GM12878 (cell line): ENCODE data around the gene NIPAL3. TPM values are rescaled to one million over a fixed set of nuclear protein-coding genes. Genes with fewer than 3 reads are reported as not detected.

ENCODE experiments used
- ATAC-seq: fragments of 200-7000 bp; cut with Tn5 transposase; 3 replicates; pipeline ENCODE4 v1.9.1; 2020; ENCODE audit warnings: mild to moderate bottlenecking, moderate library complexity
- BruUV-seq: library from RNA; stranded (reverse); fragments of 400-500 nt; replicated peaks from 2 replicates; lab custom pipeline; 2021; lab: Mats Ljungman, UMichigan
- CTCF ChIA-PET: fragments of 300-600 bp; sonication (Branson Sonifier 250); formaldehyde crosslinking; extraction: SDS; loops from one replicate; lab custom pipeline; 2021; ENCODE audit warnings: inconsistent platforms; lab: Yijun Ruan, JAX
- POLR2A ChIA-PET: fragments of 350-600 bp; formaldehyde crosslinking; extraction: SDS; loops from one replicate; lab custom pipeline; 2021; ENCODE audit warnings: inconsistent platforms; lab: Charles Lee
- RAD21 ChIA-PET: fragments of 300-600 bp; sonication (Branson Sonifier 250); formaldehyde crosslinking; loops from one replicate; lab custom pipeline; 2023; ENCODE audit warnings: antibody characterized with exemption; ENCODE audit not compliant: unreplicated experiment; lab: Charles Lee
- SMC1A ChIA-PET: fragments of 300-600 bp; sonication (Branson Sonifier 250); formaldehyde crosslinking; loops from one replicate; lab custom pipeline; 2023; ENCODE audit not compliant: unreplicated experiment, uncharacterized antibody; lab: Charles Lee
- DNase-seq: peaks from one replicate; pipeline ENCODE4 v3.0.0-alpha.2; 2011; ENCODE audit warnings: low read depth, low spot score
- FAIRE-seq: peaks from 3 replicates; lab custom pipeline; 2011; peaks lifted over from hg19 to GRCh38; lab: Jason Lieb, UNC
- H2AFZ ChIP-seq: 2 replicates; pipeline ENCODE4 v1.6.0; 2011; ENCODE audit warnings: low read depth, low read length, control low read depth; ENCODE audit not compliant: control insufficient read depth
- H3K27ac ChIP-seq: 2 replicates; pipeline ENCODE4 v1.5.1; 2011; ENCODE audit warnings: control low read depth; ENCODE audit not compliant: control insufficient read depth, insufficient read depth
- H3K27me3 ChIP-seq, 2 experiments: replicated peaks in 1 of 2; 2 replicates each; pipeline versions ENCODE4 v1.6.0 to v1.6.1; 2011; ENCODE audit warnings: low read length in 1 of 2; ENCODE audit not compliant: control insufficient read depth in 2 of 2, insufficient read depth in 2 of 2
- H3K36me3 ChIP-seq, 2 experiments: 2 replicates each; pipeline ENCODE4 v1.5.1; 2011; ENCODE audit warnings: low read length in 1 of 2; ENCODE audit not compliant: control insufficient read depth in 2 of 2, insufficient read depth in 2 of 2
- H3K4me1 ChIP-seq: 2 replicates; pipeline ENCODE4 v1.6.1; 2011; ENCODE audit warnings: mild to moderate bottlenecking, low read length, moderate library complexity, mixed read lengths; ENCODE audit not compliant: control insufficient read depth, insufficient read depth
- H3K4me2 ChIP-seq: 2 replicates; pipeline ENCODE4 v1.6.0; 2011; ENCODE audit warnings: control low read depth; ENCODE audit not compliant: control insufficient read depth, insufficient read depth
- H3K4me3 ChIP-seq: fragments of 200-600 bp; sonication (generic); 2 replicates; pipeline ENCODE4 v1.5.1; 2016
- H3K79me2 ChIP-seq: 2 replicates; pipeline ENCODE4 v1.6.0; 2011; ENCODE audit warnings: low read length; ENCODE audit not compliant: control insufficient read depth, insufficient read depth
- H3K9ac ChIP-seq: 2 replicates; pipeline ENCODE4 v1.8.0; 2011; ENCODE audit warnings: low read length, control low read depth, mixed read lengths; ENCODE audit not compliant: control insufficient read depth, insufficient read depth
- H3K9me3 ChIP-seq: replicated peaks from 3 replicates; pipeline ENCODE4 v1.5.1; 2011; ENCODE audit warnings: mild to moderate bottlenecking, low read length; ENCODE audit not compliant: control insufficient read depth, insufficient read depth
- H4K20me1 ChIP-seq: 2 replicates; pipeline ENCODE4 v1.6.0; 2011; ENCODE audit not compliant: control insufficient read depth, insufficient read depth
- BHLHE40 ChIP-seq, 2 experiments: fragments of 450-650 bp in 1 of 2; IDR thresholded peaks; 2 replicates each; pipeline ENCODE4 v1.6.1; 2011 to 2017; ENCODE audit warnings: low read depth in 2 of 2, borderline replicate concordance in 1 of 2, improper control_type of control experiment in 1 of 2, low read length in 1 of 2, mild to moderate bottlenecking in 1 of 2
- BMI1 ChIP-seq: fragments of 450-650 bp; IDR thresholded peaks from 2 replicates; pipeline ENCODE4 v1.6.1; 2016; ENCODE audit warnings: mild to moderate bottlenecking, moderate library complexity, borderline replicate concordance
- DPF2 ChIP-seq: fragments of 450-650 bp; IDR thresholded peaks from 2 replicates; pipeline ENCODE4 v1.6.1; 2017; ENCODE audit warnings: mild to moderate bottlenecking
- EGR1 ChIP-seq, 2 experiments: IDR thresholded peaks; 1 replicate in 1 of 2; 2 replicates in 1 of 2; pipeline ENCODE4 v1.6.1; 2011 to 2012; ENCODE audit warnings: low read depth in 2 of 2, low read length in 2 of 2, borderline replicate concordance in 1 of 2, mild to moderate bottlenecking in 1 of 2, moderate library complexity in 1 of 2
- EZH2 ChIP-seq: IDR thresholded peaks from 2 replicates; pipeline ENCODE4 v1.6.1; 2012; ENCODE audit warnings: low read depth, mild to moderate bottlenecking, control low read depth, inconsistent platforms, low read length, borderline replicate concordance; ENCODE audit not compliant: control insufficient read depth
- FOS ChIP-seq: IDR thresholded peaks from 3 replicates; pipeline ENCODE4 v1.6.1; 2011; ENCODE audit warnings: borderline replicate concordance; ENCODE audit not compliant: insufficient read length; ENCODE audit errors: extremely low read depth
- FOXK2 ChIP-seq: fragments of 450-650 bp; IDR thresholded peaks from 2 replicates; pipeline ENCODE4 v1.6.1; 2017; ENCODE audit warnings: mild to moderate bottlenecking, moderate library complexity
- IKZF1 ChIP-seq: fragments of 450-650 bp; conservative IDR thresholded peaks from 2 replicates; pipeline ENCODE4 v1.6.1; 2017; ENCODE audit warnings: antibody characterized with exemption, mild to moderate bottlenecking
- MTA3 ChIP-seq: IDR thresholded peaks from 2 replicates; pipeline ENCODE4 v1.6.1; 2012; ENCODE audit warnings: low read length, inconsistent platforms, borderline replicate concordance
- MXI1 ChIP-seq: fragments of 150-350 bp; IDR thresholded peaks from 2 replicates; pipeline ENCODE4 v1.6.1; 2011; ENCODE audit warnings: low read depth, mild to moderate bottlenecking, inconsistent platforms, low read length, improper control_type of control experiment
- NFYB ChIP-seq: IDR thresholded peaks from 2 replicates; pipeline ENCODE4 v1.6.1; 2011; ENCODE audit warnings: low read depth, mild to moderate bottlenecking, low read length, improper control_type of control experiment, moderate library complexity; ENCODE audit not compliant: insufficient read depth
- POLR2A ChIP-seq: IDR thresholded peaks from 2 replicates; pipeline ENCODE4 v1.6.1; 2011; ENCODE audit warnings: low read depth, mild to moderate bottlenecking, low read length
- RUNX3 ChIP-seq: IDR thresholded peaks from 2 replicates; pipeline ENCODE4 v1.6.1; 2012; ENCODE audit warnings: low read length, inconsistent platforms
- SP1 ChIP-seq: IDR thresholded peaks from one replicate; pipeline ENCODE4 v1.6.1; 2011; ENCODE audit warnings: low read depth, low read length
- SREBF2 ChIP-seq: IDR thresholded peaks from 2 replicates; pipeline ENCODE4 v1.6.1; 2012; ENCODE audit warnings: mild to moderate bottlenecking, low read length
- TCF7 ChIP-seq: IDR thresholded peaks from 2 replicates; pipeline ENCODE4 v1.6.1; 2014; ENCODE audit warnings: antibody characterized with exemption, borderline replicate concordance
- YY1 ChIP-seq: IDR thresholded peaks from 2 replicates; pipeline ENCODE4 v1.6.1; 2011; ENCODE audit warnings: low read depth, mild to moderate bottlenecking, low read length
- ZBED1 ChIP-seq: IDR thresholded peaks from 2 replicates; pipeline ENCODE4 v1.6.1; 2016; ENCODE audit warnings: borderline replicate concordance
- ZNF24 ChIP-seq: fragments of 450-650 bp; IDR thresholded peaks from 2 replicates; pipeline ENCODE4 v1.6.1; 2017; ENCODE audit warnings: antibody characterized with exemption, mild to moderate bottlenecking
- ZNF384 ChIP-seq: IDR thresholded peaks from 2 replicates; pipeline ENCODE4 v1.6.1; 2012; ENCODE audit warnings: low read depth, mild to moderate bottlenecking, low read length, improper control_type of control experiment, borderline replicate concordance
- WGBS: methylation state at CpG from one replicate; pipeline ENCODE4 v1.1.6; 2016; ENCODE audit warnings: low lambda C conversion rate; ENCODE audit not compliant: insufficient replicate concordance, insufficient coverage; ENCODE audit errors: missing lambda C conversion rate; 5-methylcytosine and 5-hydroxymethylcytosine counted together
- in situ Hi-C: fragments of 300-500 bp; cut with MboI; formaldehyde crosslinking; loops from 9 replicates; pipeline ENCODE4 v1.14.3; 2018; ENCODE audit warnings: mixed read lengths
- intact Hi-C: fragments of 100-400 bp; cut with micrococcal nuclease; formaldehyde crosslinking; loops from one replicate; pipeline ENCODE4 v1.14.2; 2022; ENCODE audit not compliant: unreplicated experiment
- polyA plus RNA-seq, 11 experiments: library from polyadenylated mRNA; depleted of rRNA in 4 of 11; unstranded in 6 of 11; stranded (reverse) in 5 of 11; fragments of >200 nt; fragmentation: Nextera tagmentation in 4 of 11; fragmentation: Illumina TruSeq in 1 of 11; extraction: Ambion mirVana in 4 of 11; extraction: Trizol in 1 of 11; gene quantifications; 1 replicate in 1 of 11; 2 replicates in 10 of 11; pipeline versions ENCODE4 v1.2.1 to v1.2.3, GENCODE V29; 2011 to 2016; ENCODE audit warnings: inconsistent platforms in 2 of 11, missing spikeins in 2 of 11, low read depth in 1 of 11
- total RNA-seq, 4 experiments: library from RNA; depleted of rRNA in 3 of 4; stranded (reverse); fragments of >200 nt in 3 of 4; fragmentation: Illumina TruSeq in 1 of 4; extraction: Trizol in 1 of 4; gene quantifications; 2 replicates each; pipeline versions ENCODE4 v1.2.1 to v1.2.3, GENCODE V29; 2013 to 2021
- TF ChIP-seq, protein P1 (sequence below): IDR thresholded peaks from 2 replicates; pipeline ENCODE4 v1.6.1; 2012; ENCODE audit warnings: low read depth, low read length, improper control_type of control experiment
- TF ChIP-seq, protein P2 (sequence below): IDR thresholded peaks from 2 replicates; pipeline ENCODE4 v1.6.1; 2011; ENCODE audit warnings: borderline replicate concordance, low read depth, mild to moderate bottlenecking, moderate library complexity, low read length; ENCODE audit not compliant: insufficient read depth, poor library complexity, severe bottlenecking

Gene NIPAL3
- total and polyA plus RNA-seq, 10 of the 15 experiments (the other 5 are each of a cell fraction or from before 2014, with no cell fraction given) = 2.1 to 9.4 (median 4.2) TPM

DNA sequence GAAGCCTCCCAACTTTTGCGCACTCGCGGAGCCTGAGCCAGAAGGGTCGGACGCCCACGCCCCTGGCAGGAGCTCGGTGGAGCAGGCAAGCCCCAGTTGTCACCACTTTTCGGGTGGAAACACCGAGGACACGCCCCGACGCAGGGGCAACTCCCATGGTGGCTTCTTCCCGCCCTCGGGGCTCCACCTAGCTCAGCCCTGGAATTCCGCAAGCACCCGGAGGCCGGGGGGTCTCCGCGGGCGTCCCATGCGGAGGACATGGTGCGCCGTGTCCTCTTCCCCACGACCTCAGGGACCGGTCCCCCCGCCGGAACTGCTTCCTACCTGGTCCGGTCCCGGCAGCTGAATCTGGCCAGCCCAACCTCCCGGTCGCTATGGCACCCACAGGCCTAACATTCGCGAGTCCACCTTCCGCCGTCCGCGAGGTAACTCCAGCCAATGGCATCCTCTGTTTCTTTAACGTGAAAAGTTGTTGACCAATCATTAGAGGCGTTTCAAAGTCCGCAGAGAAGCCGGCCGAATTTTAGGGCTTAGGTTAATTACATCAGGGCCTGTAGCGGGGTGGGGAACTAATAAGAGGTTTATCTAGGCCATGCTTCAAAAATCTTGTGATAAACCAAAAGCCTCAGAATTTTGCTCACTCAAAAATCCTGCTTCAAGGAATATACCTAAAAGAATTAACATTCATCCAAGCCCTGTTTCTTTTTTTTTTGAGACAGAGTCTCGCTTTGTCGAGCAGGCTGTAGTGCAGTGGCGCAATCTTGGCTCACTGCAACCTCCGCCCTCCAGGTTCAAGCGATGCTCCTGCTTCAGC, 2.0 kb upstream of the NIPAL3 start, which contains the start of gene STPG1:
Gene STPG1, minus strand, starts transcription at position 433 of the 814 bp plus-strand sequence. CDS start 12,394 bp downstream, outside the sequence.
- intact Hi-C loops = loop anchor here (2.0 kb wide), 1 partner anchor 221 kb away; no protein-coding TSS in a partner anchor
- TF ChIP-seq BMI1 = peak; percentile 74
- peak; percentile 59 for TF ChIP-seq IKZF1
- peak in 1 of 2 experiments; percentile 19; a peak in 1 of 4 replicates for TF ChIP-seq BHLHE40 (IDR thresholded peaks at IDR 0.05; ENCODE audit: borderline replicate concordance in 1 of 2, low read depth in 2 of 2, low read length in 1 of 2)
- TF ChIP-seq POLR2A = peak; percentile 62
- TF ChIP-seq NFYB = peak; percentile 88
- 0 out of 2 replicates have a peak, but pooled peaks have one; percentile 20 for TF ChIP-seq YY1
- peak; percentile 33; the same call in 1 of the 2 replicates for TF ChIP-seq RUNX3
- TF ChIP-seq ZNF24 = no peak
- TF ChIP-seq FOS = peak; percentile 28
- peak; percentile 78 for TF ChIP-seq SP1
- TF ChIP-seq FOXK2 = no peak
- TF ChIP-seq EZH2 = no peak
- TF ChIP-seq DPF2 = 0 out of 2 replicates have a peak, but pooled peaks have one; percentile 16
- no peak for TF ChIP-seq TCF7
- TF ChIP-seq SREBF2 = peak; percentile 80
- TF ChIP-seq MTA3 = no peak
- TF ChIP-seq, protein P1, sequence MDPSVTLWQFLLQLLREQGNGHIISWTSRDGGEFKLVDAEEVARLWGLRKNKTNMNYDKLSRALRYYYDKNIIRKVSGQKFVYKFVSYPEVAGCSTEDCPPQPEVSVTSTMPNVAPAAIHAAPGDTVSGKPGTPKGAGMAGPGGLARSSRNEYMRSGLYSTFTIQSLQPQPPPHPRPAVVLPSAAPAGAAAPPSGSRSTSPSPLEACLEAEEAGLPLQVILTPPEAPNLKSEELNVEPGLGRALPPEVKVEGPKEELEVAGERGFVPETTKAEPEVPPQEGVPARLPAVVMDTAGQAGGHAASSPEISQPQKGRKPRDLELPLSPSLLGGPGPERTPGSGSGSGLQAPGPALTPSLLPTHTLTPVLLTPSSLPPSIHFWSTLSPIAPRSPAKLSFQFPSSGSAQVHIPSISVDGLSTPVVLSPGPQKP = 0 out of 2 replicates have a peak, but pooled peaks have one; percentile 22
- TF ChIP-seq, protein P2, sequence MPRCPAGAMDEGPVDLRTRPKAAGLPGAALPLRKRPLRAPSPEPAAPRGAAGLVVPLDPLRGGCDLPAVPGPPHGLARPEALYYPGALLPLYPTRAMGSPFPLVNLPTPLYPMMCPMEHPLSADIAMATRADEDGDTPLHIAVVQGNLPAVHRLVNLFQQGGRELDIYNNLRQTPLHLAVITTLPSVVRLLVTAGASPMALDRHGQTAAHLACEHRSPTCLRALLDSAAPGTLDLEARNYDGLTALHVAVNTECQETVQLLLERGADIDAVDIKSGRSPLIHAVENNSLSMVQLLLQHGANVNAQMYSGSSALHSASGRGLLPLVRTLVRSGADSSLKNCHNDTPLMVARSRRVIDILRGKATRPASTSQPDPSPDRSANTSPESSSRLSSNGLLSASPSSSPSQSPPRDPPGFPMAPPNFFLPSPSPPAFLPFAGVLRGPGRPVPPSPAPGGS = no peak
- no peak for TF ChIP-seq ZBED1
- TF ChIP-seq EGR1 (IDR thresholded peaks at IDR 0.05; ENCODE audit: borderline replicate concordance in 1 of 2, low read depth in 2 of 2, low read length in 2 of 2) = peak in 1 of 2 experiments; percentile 73; a peak in 2 of 3 replicates
- TF ChIP-seq ZNF384 = no peak
- TF ChIP-seq MXI1 = 0 out of 2 replicates have a peak, but pooled peaks have one; percentile 50

More for the DNA sequence above, 2.0 kb upstream of the NIPAL3 start, which contains the start of gene STPG1:
- SMC1A ChIA-PET = interaction anchor here (1.1 to 9.8 kb wide), 2 partner anchors 14 to 21 kb away, joined by 3 to 63 read pairs; no protein-coding TSS in a partner anchor
- peak within 1 kb of the TSS; percentile 62 for H3K9ac ChIP-seq
- H3K36me3 ChIP-seq = no peaks in the 10 kb centered on the region
- CTCF ChIA-PET = interaction anchor here (1.2 to 3.3 kb wide), 3 partner anchors 21 to 223 kb away, joined by 3 to 22 read pairs (median 3); no protein-coding TSS in a partner anchor
- no peak for FAIRE-seq
- RAD21 ChIA-PET = interaction anchor here (1.0 to 1.6 kb wide), 3 partner anchors 22 to 414 kb away, joined by 3 to 4 read pairs (median 3); no protein-coding TSS in a partner anchor
- no TSS peak for BruUV-seq
- peak within 1 kb of the TSS; percentile 93 for H3K4me2 ChIP-seq
- peak within 1 kb of the TSS; percentile 97 for H2AFZ ChIP-seq
- POLR2A ChIA-PET = interaction anchor here (1.6 kb wide), 1 partner anchor 19 kb away, joined by 9 read pairs; no protein-coding TSS in a partner anchor
- in situ Hi-C loops = no loop called here
- H4K20me1 ChIP-seq = no peaks in the 10 kb centered on the region
- H3K4me1 ChIP-seq = peaks cover 9% of the 10 kb centered on the region
- 0 out of 2 replicates have a peak within 1 kb of the TSS, but pooled peaks have one; percentile 2 for H3K27ac ChIP-seq
- no peaks in the 10 kb centered on the region for H3K9me3 ChIP-seq
- H3K4me3 ChIP-seq = peak within 1 kb of the TSS; percentile 73
- ATAC-seq = peak; percentile 40
- H3K27me3 ChIP-seq = no peaks in the 10 kb centered on the region
- under 1% methylated on average over 43 of the region's 48 CpGs for WGBS
- peak; percentile 72 for DNase-seq
- no peaks in the 10 kb centered on the region for H3K79me2 ChIP-seq
